Measurements from ENCODE around the gene IFI27. TPM values are rescaled to one million over a fixed set of nuclear protein-coding genes. Genes with fewer than 3 reads are reported as not detected.

IFI27 gene
- polyA plus RNA-seq, 1 of the 3 experiments (the other 2 are of a cell fraction): 1.2 TPM

DNA sequence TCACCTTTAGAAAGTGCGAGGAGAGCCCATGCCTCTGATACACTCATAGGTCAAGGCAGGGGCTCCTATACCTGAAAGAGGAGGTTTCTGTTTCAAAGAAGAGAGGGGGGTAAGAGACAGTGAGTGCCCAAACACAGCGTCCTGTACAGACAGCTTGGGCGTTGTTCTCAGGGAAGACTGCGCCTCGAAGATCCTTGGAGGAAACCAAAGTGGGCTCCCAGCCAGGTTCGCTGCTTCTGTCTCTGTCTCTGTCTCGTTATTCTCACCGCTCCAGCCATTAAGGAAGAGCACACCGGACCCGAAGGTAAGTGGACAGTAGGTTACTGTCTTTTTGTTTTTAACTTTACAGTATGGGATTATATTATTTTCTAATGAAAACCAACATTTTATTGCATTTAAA is 5.8 kb upstream of the IFI27 start (continued):
- TF ChIP-seq, protein P1, sequence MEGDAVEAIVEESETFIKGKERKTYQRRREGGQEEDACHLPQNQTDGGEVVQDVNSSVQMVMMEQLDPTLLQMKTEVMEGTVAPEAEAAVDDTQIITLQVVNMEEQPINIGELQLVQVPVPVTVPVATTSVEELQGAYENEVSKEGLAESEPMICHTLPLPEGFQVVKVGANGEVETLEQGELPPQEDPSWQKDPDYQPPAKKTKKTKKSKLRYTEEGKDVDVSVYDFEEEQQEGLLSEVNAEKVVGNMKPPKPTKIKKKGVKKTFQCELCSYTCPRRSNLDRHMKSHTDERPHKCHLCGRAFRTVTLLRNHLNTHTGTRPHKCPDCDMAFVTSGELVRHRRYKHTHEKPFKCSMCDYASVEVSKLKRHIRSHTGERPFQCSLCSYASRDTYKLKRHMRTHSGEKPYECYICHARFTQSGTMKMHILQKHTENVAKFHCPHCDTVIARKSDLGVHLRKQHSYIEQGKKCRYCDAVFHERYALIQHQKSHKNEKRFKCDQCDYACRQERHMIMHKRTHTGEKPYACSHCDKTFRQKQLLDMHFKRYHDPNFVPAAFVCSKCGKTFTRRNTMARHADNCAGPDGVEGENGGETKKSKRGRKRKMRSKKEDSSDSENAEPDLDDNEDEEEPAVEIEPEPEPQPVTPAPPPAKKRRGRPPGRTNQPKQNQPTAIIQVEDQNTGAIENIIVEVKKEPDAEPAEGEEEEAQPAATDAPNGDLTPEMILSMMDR (IDR thresholded peaks at IDR 0.05): no peak

DNA sequence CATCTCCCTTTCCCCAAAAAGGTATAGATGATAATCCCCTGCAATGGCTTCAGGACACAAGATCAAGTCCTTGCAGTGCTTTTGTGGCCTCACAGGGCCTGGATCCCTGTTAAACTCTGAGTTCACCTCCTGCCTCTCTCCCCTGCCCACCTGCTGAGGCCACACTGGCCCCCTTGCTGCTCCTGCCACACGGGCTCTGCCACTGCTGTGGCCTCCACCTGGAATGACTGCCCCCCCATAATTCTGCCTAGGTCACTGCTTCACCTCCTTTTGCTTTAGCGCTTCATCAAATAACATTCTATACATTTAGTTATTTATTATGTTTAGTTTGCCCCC is 653 bp upstream of the IFI27 start:
- peaks cover 0 to 3% of the 10 kb centered on the region in 2 experiments for H3K36me3 ChIP-seq (replicated peaks in 1 of 2; ENCODE audit: control insufficient read depth in 1 of 2, insufficient read depth in 2 of 2, low read length in 1 of 2)
- no peak overlapping the region for H2AFZ ChIP-seq (ENCODE audit: low read depth)
- no peaks in the 10 kb centered on the region for H3K9me2 ChIP-seq
- ChIA-PET POLR2A (no interaction called here), CTCF (interaction anchor here (1.0 kb wide), 1 partner anchor 9 kb away, joined by 3 read pairs; no protein-coding TSS in a partner anchor)
- H3K79me2 ChIP-seq (ENCODE audit: insufficient read depth): no peaks in the 10 kb centered on the region
- H3K4me3 ChIP-seq (ENCODE audit: low read depth in 2 of 2, low read length in 1 of 2): no peak overlapping the region
- WGBS (ENCODE audit: low lambda C conversion rate): 82% methylated on average over 2 of the region's 2 CpGs
- H3K4me2 ChIP-seq: no peak overlapping the region
- no peaks in the 10 kb centered on the region for H4K20me1 ChIP-seq (ENCODE audit: insufficient read depth)
- H3K27ac ChIP-seq (ENCODE audit: low read depth in 2 of 2, low read length in 1 of 2): no peak overlapping the region
- no peaks in the 10 kb centered on the region for H3K9me3 ChIP-seq
- no peak for DNase-seq
- no peaks in the 10 kb centered on the region for H3F3A ChIP-seq (replicated peaks; ENCODE audit: insufficient read depth)
- H3K9ac ChIP-seq: no peak overlapping the region
- TF ChIP-seq, protein P2, sequence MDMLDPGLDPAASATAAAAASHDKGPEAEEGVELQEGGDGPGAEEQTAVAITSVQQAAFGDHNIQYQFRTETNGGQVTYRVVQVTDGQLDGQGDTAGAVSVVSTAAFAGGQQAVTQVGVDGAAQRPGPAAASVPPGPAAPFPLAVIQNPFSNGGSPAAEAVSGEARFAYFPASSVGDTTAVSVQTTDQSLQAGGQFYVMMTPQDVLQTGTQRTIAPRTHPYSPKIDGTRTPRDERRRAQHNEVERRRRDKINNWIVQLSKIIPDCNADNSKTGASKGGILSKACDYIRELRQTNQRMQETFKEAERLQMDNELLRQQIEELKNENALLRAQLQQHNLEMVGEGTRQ (IDR thresholded peaks at IDR 0.05; ENCODE audit: borderline replicate concordance, low read depth, low read length): no peak
- TF ChIP-seq, protein P3, sequence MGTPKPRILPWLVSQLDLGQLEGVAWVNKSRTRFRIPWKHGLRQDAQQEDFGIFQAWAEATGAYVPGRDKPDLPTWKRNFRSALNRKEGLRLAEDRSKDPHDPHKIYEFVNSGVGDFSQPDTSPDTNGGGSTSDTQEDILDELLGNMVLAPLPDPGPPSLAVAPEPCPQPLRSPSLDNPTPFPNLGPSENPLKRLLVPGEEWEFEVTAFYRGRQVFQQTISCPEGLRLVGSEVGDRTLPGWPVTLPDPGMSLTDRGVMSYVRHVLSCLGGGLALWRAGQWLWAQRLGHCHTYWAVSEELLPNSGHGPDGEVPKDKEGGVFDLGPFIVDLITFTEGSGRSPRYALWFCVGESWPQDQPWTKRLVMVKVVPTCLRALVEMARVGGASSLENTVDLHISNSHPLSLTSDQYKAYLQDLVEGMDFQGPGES (IDR thresholded peaks at IDR 0.05; ENCODE audit: low read depth, low read length): no peak
- TF ChIP-seq FOXM1 (IDR thresholded peaks at IDR 0.05; ENCODE audit: low read depth) (no peak), EP300 (IDR thresholded peaks at IDR 0.05; ENCODE audit: borderline replicate concordance in 1 of 2, low read depth in 1 of 2, low read length in 1 of 2) (no peak), JUND (IDR thresholded peaks at IDR 0.05) (no peak), TEAD4 (IDR thresholded peaks at IDR 0.05; ENCODE audit: borderline replicate concordance, insufficient read depth) (no peak), TCF12 (IDR thresholded peaks at IDR 0.05) (no peak), ELF1 (IDR thresholded peaks at IDR 0.05) (no peak), NRF1 (IDR thresholded peaks at IDR 0.05; ENCODE audit: low read depth, low read length) (no peak), SMC3 (IDR thresholded peaks at IDR 0.05; ENCODE audit: low read depth, low read length) (no peak), SIN3A (IDR thresholded peaks at IDR 0.05; ENCODE audit: borderline replicate concordance, low read depth, low read length) (no peak), GABPA (IDR thresholded peaks at IDR 0.05; ENCODE audit: low read depth) (no peak), RAD21 (IDR thresholded peaks at IDR 0.05; ENCODE audit: low read length) (no peak), FOSL2 (IDR thresholded peaks at IDR 0.05; ENCODE audit: borderline replicate concordance, low read depth) (no peak)
- TF ChIP-seq, protein P4, sequence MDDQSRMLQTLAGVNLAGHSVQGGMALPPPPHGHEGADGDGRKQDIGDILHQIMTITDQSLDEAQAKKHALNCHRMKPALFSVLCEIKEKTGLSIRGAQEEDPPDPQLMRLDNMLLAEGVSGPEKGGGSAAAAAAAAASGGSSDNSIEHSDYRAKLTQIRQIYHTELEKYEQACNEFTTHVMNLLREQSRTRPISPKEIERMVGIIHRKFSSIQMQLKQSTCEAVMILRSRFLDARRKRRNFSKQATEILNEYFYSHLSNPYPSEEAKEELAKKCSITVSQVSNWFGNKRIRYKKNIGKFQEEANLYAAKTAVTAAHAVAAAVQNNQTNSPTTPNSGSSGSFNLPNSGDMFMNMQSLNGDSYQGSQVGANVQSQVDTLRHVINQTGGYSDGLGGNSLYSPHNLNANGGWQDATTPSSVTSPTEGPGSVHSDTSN (IDR thresholded peaks at IDR 0.05): no peak
- TF ChIP-seq, protein P5, sequence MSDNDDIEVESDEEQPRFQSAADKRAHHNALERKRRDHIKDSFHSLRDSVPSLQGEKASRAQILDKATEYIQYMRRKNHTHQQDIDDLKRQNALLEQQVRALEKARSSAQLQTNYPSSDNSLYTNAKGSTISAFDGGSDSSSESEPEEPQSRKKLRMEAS (IDR thresholded peaks at IDR 0.05; ENCODE audit: low read depth): no peak
- H3K4me1 ChIP-seq (ENCODE audit: control insufficient read depth in 1 of 2, insufficient read depth in 2 of 2, low read depth in 1 of 2, low read length in 1 of 2): peaks cover 0 to 25% of the 10 kb centered on the region in 2 experiments; a peak in 1 of 4 replicates
- no peaks in the 10 kb centered on the region for H3K27me3 ChIP-seq (ENCODE audit: insufficient read depth)
